Jurkat, Clone E6-1 (cell line): ENCODE results near the gene ZIC2.

Source experiments
- DNase-seq: peaks from one replicate; pipeline ENCODE4 v3.0.0-alpha.2; 2011; ENCODE audit warnings: low read depth, low spot score
- H3K4me3 ChIP-seq: 2 replicates; pipeline ENCODE4 v1.5.1; 2011; ENCODE audit warnings: mild to moderate bottlenecking, low read length, control low read depth, moderate library complexity

ZIC2 gene

DNA sequence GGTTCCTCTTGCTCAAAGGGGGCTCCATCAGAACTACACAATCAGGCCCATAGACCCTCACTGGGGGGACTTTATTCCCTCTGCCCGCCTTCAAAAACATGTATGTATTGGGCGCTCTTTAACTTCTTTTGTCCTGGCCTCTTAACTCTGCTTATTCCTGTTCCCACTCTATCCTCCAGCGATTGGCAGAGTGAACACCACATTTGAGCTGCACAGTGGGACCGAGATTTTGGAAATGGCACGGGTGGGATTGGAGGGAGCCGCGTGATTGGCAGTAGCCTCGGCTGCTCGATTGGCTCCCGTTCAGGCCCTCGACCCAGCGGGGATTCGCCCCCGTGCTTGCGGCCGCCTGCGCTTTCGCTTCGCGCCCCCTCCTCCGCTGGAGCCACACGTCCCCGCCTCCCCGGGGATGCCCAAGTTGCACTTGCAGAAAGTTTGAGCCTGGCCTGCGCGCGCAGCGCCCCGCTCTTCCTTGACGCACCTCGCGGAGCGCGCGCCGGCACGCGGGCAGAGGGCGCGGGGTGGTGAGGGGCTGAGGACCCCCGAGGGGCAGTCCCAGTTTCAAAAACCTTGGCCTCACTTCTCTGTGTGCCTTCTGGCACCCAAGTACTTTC, 9.9 kb upstream of the ZIC2 start, which contains the start of gene ZIC5:
ZIC5 (minus strand) TSS at position 192 of the 614 bp plus-strand sequence; CDS start at position 28, 164 bp downstream.
- H3K4me3 ChIP-seq = peak within 1 kb of the TSS; percentile 9; the same call in 1 of the 2 replicates
- no peak for DNase-seq

DNA sequence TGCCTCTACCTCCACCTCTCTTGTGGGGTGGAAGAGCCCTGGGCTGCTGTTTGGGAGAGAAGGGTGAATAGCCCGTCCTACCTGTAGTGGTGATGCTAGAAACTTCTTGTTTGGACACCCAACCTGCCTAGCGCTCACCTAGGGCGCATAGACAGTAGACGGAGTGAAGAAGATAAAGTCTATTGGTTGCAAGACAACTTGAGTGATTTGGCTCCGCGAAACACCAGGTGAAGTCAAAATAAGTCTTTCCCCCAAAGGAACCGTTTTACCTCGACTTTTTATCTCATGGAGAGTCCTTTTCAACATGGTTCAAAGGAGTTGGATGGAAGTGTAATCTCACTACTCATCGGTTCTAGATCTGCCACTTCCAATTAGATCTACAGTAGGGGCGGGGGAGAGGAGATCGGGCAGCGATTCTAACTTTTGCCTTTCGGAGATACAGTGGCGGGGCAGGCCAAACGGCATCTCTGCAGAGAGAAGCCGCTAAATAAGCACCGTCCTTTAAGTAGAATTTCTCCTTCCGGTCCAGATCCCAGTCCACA, 9.3 kb upstream of the ZIC2 start:
- no peak for DNase-seq
- no peak overlapping the region for H3K4me3 ChIP-seq

DNA sequence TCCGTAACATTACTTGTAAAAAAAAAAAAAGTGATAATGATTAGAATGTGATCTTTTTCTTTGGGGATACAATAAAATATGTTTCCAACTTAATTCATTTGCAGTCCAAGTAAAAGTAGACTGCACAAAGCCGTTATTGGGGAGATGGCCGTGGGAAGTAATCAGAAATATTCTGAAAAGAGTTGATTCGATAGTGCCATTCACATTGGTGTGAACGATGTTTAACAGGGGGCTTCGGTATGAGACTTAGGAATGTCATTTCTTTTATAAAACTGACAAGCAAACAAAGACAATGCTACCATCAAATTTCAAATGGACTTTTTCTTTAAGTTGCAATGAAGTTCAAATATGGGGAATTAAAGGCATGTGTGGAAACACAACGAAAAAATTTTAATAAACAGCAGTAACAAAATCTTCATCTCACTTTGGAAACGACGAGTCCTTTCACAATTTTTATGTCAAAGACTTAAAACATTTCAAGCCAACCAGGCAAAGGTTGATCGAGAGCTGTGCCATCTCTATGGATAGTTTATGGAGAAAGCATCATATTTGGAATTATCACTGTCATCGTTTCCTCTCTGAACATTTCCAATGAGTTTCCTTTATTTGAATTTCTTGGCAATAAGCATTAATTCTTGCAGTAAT, 8.3 kb upstream of the ZIC2 start:
- no peak for DNase-seq
- H3K4me3 ChIP-seq = no peak overlapping the region

DNA sequence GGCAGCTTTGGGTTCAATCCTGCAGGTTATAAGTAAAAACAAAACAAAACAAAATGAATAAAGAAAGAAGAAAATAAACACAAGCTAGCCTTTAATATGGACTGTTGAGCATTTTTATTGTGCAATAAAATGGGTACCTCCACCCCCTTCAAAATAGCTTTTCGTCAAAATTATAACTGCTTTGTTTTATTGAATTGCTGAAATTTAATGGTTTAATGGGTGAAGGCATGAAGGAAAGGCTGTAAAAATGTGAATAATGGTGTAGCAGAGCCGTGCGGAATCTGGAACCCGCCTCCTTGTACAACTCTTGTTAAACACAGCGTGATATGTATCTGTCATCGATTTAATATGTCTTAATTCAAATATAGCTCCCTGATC, 7.8 kb upstream of the ZIC2 start:
- no peak overlapping the region for H3K4me3 ChIP-seq
- no peak for DNase-seq

DNA sequence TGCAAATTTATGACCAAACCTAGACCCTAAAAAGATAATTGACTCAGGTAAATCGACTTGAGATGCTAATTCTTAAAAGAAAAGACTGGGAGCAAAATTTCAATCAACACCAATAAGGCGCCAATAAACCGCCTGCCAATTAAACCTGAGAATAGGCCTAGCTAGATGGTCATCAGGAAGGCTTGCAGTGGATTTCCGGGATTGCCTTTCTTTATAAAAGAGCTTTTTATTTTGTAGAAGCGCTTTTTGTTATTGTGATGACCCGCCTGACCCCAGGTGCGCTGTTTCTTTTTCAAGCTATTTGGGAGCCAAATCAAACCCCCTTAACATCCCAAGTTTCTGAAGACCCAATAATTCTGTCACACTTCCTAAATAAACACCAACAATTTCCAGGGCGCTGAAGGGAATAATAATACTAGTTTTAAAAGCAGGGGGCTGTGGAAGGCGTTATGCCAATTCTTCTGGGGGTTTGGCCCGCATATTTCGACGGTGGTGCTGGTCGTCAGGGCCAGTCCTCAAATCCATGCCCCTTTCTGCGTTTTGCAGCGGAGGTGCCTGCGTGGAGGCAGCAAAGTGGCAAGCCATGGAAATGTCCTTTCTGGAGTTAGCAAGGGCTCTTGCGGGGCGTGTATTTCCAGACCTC, 7.2 kb upstream of the ZIC2 start:
- no peak for DNase-seq
- H3K4me3 ChIP-seq = no peak overlapping the region

DNA sequence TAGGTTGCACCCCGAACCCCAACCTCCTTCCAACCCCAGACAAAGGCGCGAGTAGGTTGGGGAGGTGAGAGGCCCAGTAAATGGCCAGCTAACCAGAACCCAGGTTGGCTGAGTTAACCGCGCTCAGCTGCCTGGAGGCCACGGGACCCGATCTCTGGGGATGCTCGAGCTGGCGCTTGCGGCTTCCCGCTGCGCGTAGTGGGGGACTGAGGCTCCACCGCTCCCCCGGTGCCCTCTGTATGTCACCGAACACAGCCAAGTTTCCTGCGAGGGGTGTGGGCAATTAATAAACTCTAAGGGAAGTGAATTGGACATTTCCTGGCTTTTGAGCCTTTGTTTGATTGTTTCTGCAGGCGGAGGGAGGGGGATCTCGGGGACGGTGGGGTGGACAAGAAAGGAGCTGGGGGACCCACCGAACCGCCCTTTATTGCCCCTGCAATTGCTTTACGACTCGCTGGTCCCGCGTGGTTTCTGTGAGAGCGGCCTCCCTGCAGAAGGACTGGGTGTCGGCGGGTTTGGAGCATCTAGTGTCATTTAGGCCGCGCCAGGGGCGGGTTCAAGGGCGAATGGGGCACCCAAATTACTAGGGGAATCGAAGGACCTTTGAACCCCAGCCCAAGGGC, 6.5 kb upstream of the ZIC2 start:
- DNase-seq = no peak
- no peak overlapping the region for H3K4me3 ChIP-seq

DNA sequence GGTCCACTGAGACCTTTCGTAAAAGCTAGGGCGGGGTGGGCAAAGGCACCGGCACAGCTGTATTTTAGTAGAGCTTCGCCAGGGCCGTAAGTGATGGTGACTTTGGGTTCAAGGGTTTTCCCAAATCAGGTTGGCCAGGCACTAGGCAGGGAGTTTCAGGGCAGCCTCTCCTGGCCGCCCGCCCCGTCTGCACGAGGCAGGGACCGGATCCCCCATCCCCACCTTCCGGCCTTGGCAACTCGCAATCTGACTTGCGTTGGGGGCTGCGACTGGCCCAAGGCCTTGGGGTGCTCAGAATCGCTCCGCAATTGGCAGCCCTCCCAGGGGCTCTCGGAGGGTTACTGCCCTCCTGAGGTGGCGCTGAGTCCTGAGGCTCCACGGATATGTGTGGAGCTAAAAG, 6.0 kb upstream of the ZIC2 start:
- no peak overlapping the region for H3K4me3 ChIP-seq
- no peak for DNase-seq

DNA sequence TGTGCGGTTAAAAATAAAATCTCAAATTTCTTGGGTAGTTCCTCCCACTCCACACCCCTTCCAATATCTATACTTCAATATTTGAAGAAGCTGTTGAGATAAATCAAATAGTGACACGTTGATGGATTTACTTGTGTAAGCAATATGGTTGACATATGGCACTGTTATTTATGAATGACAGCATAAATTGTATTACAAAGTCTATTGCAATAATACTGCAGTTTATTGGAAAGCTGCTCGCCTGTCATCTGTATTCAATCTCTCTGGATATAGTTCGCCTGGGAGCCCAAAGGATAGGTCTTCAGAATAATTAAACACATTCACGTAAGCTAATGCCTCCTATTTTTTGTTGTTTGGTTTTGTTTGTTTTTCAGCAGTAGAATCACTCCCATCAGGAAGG, 5.0 kb upstream of the ZIC2 start:
- no peak overlapping the region for H3K4me3 ChIP-seq
- DNase-seq = no peak

DNA sequence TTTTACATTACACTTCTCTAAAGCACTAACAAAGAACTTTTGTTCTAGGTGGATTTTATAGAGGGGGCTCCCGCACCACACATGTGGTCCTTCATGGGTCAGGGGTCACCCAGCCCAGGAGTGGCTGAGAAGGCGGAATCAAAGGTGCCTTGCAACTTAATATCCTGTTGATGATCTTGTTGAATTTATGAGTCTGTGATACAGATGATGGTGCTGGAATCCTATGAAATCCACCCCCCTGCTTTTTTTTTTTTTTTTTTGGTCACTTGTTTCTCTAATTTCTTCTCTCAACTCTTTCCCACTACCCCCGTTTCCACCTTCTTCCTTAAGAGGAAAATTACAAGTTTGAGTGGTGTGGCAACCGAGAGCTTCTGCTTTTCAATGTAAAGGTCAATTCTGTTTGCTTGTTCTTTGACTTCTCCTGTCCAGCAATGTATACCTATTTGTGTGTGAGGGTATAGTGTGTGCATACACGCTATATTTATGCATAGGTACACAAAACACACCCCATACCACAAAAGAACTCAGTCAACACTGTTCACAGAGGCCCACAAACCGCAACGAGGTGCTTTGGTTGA, 4.2 kb upstream of the ZIC2 start:
- no peak for DNase-seq
- H3K4me3 ChIP-seq = no peak overlapping the region

DNA sequence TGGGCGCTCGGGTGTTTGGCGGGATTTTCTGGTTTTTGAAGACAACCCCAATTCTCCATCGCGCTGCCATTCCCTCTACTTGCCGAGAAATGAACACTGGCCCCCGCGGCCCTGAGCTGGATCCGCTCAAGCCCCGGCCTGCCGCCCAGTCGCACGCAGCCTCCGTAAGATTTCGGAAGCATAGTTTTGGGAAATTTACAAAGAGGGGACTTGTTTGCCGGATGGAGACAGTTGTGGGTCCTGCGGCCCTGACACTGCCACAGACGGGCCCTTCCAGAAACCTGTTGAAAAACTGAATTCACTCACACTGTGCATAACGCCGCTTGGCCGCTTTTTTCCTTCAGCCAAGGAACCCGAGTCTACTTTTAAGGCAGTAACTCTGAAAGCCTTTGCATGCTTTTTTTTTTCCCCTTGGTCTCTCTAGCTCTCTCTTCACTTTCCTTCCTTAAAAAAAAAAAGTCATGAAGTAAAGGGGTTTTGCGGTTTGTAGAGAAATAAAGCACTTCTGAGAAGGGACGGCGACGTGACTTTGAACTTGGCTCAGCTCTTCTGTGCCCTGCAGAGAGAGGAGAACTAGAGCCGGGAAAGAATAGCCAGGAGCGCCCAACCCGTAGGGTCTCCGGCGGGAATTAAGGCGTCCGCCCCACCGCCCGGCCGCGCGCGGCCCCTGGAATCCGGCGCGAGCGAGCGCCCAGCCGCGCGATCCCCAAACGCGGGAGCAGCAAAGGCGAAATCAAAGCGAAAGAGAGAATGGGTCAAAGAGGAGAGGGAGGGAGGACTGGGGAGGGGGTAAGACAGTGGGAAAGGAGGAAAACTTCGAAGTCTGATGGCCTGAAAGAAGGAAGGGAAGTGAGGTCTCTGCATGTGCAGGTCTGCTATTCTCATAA, 3.4 kb upstream of the ZIC2 start:
- DNase-seq = peak; percentile 49
- H3K4me3 ChIP-seq = no peak overlapping the region

DNA sequence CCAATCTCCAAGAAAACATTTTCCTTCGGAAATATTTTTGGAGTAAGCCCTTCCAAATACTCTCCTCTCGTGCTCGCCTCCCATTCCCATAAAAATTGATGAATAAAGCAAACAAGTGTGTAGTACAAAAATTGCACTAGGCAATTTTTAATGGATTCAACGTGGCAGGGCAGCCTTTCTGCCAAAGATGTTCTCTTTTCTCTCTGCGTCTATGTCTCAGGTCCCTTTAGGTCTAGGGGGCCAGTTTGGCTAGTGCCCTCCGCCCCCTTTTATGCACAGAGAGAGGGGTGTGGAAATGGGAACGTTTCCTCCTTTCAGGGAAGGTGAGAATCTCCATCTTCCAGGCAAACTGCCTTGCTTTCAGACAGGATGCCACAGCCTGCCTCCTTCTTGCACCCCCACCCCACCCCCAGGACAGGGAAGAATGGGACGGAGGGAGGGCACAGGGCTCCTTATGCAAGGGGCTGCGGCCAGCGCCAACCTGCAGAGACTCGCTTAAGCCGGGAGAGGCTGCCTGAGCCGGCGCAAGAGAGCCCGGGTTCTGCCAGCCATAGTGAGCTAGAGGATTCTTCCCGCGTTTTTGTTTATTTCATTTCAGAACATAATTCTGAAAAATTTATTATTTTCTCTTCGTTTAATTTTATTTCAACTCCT, 2.7 kb upstream of the ZIC2 start:
- no peak for DNase-seq
- no peak overlapping the region for H3K4me3 ChIP-seq

DNA sequence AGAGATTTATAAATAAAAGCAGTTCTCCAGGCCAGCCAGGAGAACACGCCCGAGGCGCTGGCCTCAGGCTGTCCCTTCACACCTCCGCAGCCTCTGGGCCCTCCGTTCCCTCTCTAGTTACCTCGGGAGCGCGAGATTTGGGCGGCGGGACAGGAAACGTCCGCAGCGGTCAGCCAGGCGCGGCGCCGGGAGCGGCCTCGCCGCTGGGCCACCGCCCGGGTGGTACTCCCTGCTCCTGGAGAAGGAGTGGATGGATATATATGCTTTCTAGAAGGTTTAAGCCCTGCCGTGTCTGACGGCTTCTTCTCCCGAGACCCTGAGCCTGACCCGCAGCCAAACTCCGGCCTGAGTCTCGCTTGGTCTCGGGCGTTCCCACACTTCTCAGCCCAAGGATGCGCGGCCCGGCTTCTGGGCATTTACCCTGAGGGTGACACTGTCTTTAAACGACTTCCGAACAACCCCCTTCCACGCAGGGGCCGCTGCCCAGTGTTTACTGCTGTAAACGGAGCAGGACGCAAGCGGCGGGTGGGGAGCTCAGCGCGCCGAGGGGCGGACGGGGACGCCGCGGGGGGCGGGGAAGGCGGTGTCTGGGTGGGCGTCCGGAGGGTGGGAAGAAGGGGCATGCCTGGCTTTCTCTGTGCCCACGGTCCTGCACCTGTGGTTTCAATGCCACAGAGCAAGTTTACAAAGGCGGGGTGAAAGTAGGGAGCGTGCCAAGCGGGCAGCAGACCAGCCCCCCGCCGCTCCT, 2.0 kb upstream of the ZIC2 start:
- peak overlapping the region; percentile 41 for H3K4me3 ChIP-seq
- DNase-seq = no peak

DNA sequence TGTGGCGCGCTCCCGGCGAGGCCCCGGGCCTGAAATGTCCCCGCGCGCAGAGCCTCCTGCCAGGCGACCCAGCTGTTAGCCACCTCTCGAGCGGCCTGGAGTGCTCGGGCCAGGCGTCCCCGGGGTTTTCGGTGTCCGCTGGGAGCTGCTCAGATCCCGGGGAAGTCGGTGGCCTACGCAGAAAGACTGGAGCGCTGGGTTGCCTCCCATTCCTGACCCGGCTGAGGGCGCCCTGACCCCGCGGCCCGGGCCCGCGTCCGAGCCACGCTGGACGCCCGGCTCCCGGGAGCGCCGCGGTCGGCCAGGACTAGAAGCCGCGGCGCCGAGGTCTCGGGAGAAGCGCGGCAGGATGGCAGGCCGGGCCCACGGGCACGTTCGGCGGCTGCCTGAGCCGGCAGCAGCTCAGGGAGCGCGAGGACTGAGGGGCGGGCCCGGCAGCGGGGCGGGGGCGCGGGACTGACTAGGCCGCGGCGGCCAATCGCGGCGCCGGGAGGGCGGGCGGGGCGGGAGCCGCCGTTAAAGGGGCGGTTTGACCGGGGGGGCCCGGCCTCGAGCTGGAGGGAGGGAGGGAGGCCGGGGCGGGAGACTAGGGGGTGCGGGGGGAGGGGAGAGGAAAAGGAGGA, 1.3 kb upstream of the ZIC2 start:
- peak overlapping the region; percentile 60 for H3K4me3 ChIP-seq
- DNase-seq = peak; percentile 60

DNA sequence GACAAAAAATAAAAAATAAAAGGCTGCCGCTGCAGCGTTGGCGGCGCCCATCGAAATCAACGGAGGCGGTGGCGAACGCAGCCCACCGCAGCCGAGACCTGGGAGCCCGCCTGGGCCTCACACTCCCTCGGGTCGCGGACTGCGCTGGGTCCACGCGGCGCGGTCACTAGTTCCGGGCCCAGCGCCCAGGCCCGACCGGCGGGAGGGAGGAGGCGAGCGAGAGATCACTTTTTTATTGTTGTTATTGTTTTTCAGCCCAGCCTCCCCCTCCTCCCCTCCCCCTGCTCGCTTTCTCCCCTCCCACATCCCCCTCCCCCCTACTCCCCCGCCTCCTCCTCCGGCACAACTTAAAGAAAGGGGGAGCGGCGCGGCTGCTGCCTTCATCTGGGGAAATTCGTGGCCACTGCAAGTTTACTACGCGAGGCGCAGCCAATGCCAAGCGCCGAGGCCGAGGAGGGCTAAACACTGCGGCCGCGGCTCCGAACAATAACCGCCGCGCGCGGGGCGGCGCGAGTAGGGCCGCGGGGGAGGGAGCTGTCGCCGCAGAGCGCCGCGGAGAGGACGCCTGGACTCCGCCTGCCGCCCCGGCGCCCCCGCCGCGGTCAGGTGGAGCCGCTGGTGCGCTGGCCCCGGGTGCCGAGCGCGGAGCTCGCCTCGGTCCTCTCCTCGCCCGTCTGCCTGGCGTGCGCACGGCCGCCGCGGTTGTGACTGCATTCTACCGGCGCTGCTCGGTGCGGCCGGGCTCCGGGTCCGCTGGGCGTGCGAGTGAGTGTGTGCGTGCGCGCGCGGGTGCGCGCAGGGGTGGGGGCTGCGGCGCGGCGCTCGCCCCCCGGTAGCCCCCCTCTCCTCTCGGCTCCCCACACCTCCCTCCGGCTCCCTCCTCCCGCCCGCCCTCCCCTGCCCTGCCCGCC, 505 bp upstream of the ZIC2 start:
- peak; percentile 52 for DNase-seq
- H3K4me3 ChIP-seq = peak overlapping the region; percentile 60

DNA sequence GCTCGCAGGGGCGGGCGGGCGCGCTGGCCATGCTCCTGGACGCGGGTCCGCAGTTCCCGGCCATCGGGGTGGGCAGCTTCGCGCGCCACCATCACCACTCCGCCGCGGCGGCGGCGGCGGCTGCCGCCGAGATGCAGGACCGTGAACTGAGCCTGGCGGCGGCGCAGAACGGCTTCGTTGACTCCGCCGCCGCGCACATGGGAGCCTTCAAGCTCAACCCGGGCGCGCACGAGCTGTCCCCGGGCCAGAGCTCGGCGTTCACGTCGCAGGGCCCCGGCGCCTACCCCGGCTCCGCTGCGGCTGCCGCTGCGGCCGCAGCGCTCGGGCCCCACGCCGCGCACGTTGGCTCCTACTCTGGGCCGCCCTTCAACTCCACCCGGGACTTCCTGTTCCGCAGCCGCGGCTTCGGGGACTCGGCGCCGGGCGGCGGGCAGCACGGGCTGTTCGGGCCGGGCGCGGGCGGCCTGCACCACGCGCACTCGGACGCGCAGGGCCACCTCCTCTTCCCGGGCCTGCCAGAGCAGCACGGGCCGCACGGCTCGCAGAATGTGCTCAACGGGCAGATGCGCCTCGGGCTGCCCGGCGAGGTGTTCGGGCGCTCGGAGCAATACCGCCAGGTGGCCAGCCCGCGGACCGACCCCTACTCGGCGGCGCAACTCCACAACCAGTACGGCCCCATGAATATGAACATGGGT, 599 bp downstream of the ZIC2 start:
- DNase-seq = no peak
- peak overlapping the region; percentile 60 for H3K4me3 ChIP-seq
